Stimulated activated CD4-positive, alpha-beta T cell treated with anti-CD3 and anti-CD28 coated beads, Interleukin-12 subunit alpha, Interleukin-12 subunit beta, amount 100 ng/mL, for 48 hours (primary cell): Measurements from ENCODE around the gene ARHGEF4.
"Not testable (repeated sequence)": the region's sequence is repeated elsewhere in the genome, so short reads cannot be mapped to it uniquely, and the experiment has no call there.

ENCODE experiments used
- DNase-seq, 3 donors: peaks; one replicate each; pipeline ENCODE4 v3.0.0-alpha.2; 2020; ENCODE audit warnings: low read depth in 2 of 3, low spot score in 1 of 3

ARHGEF4 gene

DNA sequence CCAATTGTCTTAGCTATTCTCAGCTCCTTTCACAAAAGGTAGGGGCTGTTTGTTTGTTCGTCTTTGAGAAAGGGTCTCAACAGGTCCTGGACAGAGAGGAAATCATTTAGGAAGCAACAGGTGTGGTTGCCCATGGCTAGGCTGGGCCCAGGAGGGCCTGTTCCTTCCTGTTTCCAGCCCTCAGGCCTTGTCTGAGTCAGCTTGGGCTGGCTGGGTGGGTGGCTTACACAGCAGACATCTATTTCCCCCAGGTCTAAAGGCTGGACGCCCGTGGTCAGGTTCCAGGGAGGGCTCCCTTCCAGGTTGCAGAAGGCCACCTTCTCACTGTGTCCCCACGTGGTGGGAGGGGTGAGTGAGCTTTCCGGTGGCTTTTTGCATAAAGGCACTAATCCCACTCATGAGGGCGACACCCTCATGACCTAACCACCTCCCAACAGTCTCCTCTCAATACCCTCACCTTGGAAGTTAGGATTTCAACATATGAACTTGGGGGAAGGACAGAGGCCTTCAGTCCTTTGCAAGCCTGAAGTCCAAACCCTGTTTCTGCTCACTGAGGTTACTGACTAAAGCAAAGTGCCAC is 45.5 kb downstream of the ARHGEF4 start:
- no peak for DNase-seq

DNA sequence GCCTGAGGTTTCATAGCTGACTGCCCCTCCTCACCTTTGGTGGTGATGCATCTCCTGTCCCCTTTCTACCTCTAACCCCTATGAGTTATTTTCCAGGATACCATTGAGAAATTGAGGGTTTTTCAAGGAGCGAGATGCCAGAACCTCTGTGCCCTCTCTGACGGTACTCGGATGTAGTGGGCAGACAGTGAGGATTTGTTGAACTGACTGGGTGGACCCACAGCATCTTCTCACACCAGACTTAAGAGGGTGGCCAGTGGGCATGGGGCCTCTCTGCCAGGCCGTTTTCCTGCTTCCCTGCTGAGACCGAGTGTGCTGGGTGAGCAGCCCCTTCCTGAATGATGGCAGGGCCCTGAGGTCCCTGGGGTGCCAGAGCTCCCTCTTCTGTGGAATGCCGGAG is 46.3 kb downstream of the ARHGEF4 start:
- DNase-seq = no peak

DNA sequence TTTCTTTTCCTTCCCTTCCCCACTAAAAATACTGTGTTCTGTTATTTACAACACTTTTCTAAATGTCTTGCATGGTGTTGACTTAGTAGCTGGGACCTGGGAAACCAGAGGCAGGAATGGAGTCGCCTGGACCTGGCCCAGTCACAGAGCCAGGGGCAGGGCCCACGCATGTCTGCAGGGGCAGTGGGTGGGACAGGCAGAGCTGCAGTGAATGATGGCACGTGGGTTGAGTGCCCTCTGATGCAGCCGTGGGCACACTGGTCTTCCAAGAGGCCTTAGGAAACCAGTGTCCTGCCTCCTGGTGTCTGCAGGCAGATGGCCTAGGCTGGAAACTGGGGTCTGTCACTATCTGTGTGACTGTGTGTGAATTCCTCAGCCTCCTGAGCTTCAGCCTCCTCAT is 46.8 kb downstream of the ARHGEF4 start:
- no peak for DNase-seq

DNA sequence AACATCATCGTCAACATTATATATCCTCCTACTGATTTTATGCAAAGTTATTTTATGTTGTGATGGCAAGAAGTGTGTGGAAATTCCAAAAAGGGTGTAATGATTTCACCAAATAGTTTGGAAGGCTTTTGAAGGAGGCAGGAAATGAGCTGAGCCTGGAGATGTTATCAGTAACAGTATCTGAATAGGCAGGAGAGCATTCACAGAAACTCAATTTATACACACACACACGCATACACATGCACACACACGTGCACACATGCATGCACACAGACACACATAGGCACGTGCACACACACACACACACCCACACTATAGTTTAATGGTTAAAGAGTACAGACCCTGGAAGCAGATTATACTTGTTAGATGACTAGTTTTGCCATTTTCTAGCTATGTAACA is 47.3 kb downstream of the ARHGEF4 start:
- DNase-seq = no peak

DNA sequence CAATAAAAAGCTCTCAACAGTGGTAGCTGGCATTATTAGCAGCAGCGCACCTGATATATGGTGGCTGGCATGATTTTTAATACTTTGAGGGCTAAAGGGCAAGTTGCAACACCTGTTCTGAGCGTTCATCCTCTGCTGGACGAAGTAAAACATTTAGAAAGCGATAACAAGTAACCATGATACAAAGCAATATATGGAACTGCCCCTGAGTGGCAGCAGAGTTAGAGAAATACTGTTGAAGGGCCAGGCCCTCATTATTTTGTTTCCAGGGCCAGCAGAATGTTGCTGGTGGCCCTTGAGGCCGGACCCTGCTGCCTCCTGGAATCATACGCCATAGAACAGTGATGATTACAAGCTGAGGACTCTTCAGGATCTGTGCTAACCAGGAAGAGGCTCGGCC is 47.8 kb downstream of the ARHGEF4 start:
- no peak for DNase-seq

DNA sequence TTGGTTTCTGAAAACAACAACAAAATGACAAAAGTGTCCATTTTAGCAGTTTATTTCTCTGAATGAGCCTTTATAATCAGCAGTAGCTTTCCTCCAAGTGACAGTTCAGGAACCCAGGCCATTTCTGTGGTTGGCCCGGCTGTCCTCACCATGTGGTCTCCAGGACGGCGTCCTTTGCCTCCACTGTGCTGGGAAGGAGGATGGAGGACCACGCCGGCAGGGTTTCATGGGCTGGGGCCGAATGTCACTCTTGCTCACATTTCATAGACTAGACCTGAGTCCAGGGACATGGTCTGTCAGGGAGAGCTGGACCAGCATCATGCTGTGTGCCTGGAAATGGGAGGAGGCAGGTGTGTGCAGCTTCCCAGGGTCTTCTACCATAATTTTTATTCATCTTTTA is 50.9 kb downstream of the ARHGEF4 start:
- no peak for DNase-seq

DNA sequence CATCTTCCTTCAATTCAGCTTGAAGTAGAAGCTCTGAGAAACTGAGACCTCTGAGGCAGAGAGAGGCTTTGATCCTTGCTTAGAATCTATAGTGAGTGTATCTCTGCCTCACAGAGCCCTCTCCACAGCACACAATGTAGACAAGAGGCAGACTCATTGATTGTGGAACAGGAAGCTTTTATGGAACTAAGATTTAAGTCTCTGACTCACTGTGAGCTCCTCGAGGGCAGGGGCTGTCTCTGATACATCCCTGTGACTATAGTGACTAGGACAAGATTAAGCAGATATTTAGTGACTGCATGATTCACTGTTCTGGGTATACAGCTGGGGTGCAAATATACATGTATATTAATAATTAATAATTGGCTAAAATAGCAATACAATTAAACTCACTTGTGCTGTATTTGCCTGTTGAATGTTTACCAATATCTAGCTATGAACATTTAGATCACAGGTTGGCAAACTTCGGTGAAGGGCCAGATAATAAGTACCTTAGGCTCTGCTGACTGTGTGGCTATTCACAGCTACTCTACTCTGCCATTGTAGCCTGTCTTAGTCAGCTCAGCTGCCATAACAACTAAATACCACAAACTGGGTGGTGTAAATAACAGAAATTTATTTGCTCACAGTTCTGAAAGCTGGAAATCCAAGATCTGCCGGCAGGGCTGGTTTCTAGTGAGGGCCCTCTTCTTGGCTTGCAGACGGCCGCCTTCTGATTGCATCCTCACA is 54.4 kb downstream of the ARHGEF4 start:
- DNase-seq = no peak

DNA sequence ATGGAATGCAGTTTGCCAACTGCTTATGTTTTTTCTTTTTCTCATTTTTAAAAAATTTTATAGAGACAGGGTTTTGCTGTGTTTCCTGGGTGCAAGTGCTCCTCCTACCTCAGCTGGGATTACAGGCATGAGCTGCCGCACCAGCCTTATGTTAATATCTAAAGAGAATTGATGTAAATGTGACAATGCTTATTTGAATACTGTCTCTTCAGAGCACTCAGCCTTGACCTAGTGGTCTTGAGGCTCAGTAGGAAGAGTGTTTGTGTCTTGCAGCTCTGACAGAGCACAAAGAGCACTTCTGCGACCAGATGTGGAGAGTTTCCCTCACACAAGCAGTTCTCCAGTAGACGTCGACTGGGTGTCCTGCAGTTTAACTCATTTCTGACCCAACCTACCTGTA is 55.3 kb downstream of the ARHGEF4 start:
- DNase-seq = no peak

DNA sequence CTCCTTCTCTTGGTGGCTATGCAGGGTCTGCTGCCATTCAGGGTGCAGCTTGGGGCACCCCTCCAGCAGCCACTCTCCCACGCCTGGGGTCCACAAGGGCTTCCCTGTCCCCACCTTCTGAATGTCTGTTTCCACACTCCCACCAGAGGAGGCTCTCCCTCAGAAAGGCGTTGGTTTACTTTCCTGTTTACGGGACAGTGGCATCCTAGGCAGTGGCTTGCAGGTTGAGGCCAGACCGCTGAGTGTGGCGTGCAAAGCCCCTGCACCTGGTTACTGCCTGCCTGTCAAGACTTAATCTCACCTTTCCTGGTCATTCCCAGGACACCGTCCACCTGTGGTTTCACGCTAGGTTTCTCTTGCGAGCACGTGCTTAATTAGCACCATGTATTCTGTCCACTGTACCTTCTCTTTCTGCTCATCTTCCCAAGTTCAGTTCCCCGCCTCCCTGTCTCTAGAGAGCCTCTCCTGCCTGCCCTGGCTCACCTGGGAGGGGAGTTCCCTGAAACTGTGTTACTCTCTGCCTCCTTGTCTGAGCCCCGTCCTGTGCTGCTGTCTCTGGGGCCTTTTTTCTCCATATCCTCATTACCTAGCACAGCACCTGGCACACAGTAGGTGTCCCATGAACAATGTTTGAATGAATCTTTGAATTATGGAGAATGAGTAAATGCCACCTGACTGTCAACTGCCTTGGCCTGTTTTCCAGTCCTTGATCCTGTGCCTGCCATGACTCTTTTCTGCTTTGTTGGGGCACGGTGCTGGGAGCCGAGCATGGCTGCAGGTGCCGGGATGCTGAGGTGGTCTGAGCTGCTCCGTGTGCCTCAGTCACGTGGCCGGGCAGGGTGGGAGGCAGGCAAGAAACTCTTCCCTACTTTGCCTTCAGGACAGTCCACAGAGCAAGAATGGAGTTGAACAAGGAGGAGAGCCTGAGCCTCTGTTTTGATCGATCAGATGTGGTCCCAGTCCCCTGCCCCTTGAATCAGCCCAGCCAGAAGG is 56.4 kb downstream of the ARHGEF4 start:
- DNase-seq = no peak

DNA sequence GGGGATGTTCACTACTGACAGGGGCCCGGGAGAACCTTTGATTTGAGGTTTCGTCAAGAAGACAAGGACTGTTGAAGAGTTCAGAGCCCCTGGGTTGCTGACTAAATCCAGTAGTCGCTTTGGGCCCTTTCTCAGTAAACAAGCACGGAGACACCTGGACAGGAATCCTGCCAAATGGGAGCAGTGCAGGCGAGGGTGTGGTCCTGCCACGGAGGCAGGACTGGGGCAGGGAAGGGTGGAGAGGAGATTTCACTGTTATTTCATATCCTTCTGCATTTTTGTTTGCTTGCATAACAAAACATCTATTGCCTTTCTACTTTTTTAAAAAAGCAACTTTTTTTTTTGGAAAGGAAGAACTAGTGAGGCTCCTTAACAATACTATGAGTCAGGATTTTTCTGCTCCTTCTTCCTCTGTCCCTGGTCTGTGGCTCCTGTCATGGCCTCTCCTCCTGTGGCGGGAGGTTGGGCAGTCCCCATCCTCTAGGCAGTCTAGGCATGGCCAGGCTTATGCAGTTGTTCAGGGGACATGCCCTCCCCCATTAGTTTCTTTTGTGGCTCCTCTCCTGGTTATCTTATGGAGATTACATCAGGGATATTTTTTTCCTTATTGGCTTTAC is 57.7 kb downstream of the ARHGEF4 start:
- no peak for DNase-seq

DNA sequence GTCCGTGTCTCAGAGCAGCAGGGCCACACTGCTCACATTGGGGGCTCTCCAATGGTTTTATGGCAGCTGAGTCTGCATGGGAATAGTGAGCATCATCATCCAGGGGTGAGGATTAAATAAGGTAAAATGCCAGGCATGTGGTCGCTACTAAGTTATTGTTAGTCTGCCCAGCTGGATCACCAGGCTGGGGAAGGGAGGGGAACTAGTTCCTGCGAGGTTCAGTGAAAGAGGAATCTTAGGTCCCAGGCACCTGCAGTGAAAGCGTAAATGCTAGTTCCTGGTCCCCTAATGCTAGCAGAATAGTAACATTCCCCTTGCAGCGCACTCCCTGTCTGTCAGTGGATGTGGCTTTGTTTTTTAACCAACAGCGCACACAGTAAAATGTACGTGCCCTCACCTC is 60.1 kb downstream of the ARHGEF4 start:
- no peak for DNase-seq

DNA sequence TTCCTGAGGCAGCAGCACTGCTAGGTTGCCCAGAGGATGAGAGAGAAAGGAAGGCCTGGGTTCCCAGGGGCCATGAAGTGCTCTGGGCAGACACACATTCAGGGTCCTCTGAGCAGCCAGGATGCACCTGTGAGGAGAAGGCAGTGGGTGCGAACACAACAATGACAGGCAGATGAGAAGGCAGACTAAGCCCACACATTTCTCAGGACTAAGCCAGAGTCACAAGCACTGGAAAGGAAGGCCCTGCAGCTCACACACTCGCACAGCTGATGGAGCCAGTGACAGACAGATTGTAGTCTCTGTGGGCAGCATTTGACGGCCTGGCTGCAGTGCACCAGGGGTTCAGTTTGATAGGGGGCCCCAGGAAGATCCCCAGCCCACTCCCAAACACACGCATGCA is 61.8 kb downstream of the ARHGEF4 start:
- no peak for DNase-seq

DNA sequence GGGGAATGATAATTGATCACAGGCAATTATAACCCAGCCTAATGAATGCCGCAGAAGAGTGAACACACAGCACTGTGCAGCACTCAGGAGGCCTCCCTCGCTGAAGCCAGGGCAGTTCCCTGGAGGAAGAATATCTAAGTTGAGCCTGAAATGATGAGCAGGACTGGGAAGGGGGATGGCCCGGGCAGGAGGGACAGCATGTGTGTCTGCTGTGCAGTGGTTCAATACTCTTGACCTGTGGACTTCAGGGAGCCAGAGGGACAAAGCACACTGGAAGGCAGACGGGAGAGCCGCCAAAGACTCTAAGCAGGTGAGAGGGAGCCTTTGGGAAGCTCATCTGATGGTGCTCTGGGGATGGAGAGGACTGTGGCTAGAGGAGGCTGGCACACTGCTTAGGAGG is 62.6 kb downstream of the ARHGEF4 start:
- no peak for DNase-seq

DNA sequence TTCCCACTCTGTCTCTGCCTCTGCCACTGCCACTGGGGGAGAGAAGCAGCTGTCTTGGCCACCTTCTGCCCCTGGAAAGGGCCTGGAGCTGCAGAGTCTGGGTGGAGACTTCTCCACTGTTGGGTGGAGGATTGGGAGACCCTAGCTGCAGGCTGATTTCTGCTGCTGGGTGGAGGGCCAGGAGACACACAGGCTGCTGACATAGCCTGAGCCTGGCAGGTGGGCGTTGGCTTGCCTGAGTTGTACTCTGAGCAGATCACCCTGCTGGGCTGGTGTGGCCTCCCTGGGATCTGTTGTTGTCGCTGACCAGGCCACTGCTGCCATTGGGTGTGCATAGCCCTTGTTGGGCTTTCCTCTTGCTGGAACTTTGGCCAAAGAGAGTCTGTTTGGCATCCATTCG is 64.3 kb downstream of the ARHGEF4 start:
- DNase-seq = no peak

DNA sequence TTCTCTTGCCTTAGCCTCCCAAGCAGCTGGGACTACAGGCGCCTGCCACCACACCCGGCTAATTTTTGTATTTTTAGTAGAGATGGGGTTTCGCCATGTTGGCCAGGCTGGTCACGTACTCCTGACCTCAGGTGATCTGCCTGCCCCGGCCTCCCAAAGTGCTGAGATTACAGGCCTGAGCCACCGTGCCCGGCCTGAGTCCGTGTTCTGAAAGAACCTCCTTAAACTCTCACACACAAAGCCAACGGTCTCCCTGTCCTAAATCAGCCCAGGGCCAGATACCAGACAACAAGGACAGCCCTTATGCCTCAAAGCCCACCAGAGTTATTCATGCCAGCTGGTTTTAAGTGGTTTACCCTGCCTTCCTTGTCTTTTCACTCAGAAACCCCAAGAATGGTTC is 64.9 kb downstream of the ARHGEF4 start:
- DNase-seq = not testable (repeated sequence)

DNA sequence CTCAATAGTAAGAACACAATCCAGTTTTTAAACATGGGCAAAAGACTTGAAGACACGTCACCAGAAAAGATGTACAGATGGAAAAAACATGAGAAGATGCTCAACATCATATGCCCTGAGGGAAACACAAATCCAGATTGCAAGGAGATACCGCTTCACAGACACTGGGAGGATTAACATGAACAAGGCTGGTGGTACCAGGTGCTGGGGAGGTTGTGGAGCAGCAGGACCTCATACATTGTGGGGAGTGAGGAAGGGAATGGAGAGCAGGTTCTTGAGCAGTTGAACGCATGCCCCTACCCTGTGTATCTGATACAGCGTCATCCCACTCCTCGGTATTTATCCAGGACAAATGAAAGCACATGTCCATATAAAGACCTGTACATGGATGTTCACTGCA is 72.1 kb downstream of the ARHGEF4 start:
- DNase-seq = no peak

DNA sequence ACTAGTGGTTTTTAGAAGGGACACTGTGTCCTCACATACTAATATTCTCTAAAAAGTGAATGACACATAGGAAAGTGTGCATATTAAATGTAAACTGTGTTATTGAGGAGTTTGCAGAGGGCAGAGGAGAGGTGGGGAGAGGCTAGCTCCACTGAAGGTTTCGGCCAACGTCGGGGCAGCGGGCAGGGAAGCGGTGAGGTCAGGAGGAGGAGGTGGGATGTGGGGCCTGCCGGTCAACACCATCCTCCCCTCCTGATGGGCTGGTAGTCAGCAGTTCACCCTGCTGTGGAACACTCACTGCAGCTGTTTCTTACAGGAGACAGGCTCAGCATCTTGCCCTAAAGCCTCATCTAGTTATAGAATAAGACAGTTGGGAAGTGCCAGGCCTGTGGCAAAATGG is 74.2 kb downstream of the ARHGEF4 start:
- no peak for DNase-seq

DNA sequence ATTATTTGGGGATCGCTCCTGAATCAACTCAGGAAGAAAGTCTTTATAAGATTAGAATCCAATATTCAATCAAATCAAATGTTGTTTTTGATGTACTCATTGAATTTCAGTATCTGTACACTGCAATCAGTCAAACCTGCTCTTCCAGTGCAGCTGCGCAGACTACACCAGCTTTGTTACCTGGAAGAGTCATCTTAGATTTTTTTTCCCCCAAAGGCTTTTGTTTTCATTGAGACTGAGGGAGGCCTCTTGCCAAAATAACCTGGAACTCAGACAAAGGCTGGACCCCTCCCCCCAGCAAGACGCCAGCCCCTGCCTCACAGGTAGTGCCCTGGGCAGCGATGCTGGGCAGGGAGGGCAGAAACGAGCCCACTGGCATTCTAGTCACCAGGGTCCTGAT is 74.8 kb downstream of the ARHGEF4 start:
- no peak for DNase-seq

DNA sequence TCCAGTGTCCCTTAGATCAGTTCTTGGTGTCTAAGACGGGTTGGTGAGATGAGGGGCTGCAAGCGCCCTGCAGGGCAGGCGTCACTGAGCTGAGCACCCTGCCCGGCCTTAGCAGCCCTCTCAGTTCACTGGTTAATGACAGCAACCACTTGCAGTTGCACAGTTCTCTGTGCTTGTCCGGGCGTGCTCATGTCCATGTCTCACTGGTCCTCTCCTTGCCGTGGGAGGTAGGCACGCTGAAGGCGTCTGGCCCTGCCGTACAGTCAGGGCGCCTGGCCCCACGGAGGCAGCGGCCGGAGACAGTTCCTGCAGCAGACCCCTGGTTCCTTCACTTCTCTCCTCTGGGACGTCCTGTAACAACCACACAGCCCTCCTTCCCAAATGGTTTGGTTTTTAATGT is 75.3 kb downstream of the ARHGEF4 start:
- no peak for DNase-seq

DNA sequence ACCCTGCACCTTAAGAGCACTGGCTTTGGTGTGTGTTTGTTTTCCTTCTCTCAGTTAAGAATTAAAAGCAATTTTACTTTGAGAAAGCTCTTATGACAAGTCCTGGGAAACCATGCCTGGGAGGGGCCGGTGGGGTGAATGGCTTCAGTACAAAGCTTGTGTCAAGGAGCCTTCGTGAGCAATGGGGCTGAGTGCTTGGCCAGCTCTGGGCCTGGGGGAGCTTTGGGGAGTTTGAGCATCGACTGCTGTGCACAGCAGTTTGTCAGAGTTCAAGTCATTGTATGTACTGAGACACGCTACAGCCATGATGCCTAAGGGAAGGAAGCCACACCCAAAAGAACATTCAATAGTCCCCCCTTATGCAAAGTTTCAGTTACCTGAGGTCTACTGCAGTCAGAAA is 75.8 kb downstream of the ARHGEF4 start:
- DNase-seq = no peak

DNA sequence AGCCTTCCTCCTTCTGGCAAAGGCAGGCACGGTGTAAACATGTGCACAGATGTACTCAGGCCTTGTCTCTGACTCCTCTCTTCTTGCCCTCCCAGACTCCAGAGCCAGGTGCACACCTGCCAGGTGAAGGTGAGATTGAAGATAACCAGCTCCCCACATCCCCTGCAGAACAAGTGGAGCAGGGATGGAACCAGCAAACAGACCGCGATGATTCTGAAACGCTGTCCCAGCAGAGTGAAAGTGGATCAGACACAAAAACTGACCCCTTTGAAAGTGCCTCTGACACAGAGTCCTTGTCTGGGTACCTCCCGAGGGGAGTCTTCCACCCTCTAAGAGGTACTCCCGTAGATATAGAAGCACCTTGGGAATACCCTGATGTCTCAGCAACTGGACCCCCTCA is 77.2 kb downstream of the ARHGEF4 start:
- no peak for DNase-seq

DNA sequence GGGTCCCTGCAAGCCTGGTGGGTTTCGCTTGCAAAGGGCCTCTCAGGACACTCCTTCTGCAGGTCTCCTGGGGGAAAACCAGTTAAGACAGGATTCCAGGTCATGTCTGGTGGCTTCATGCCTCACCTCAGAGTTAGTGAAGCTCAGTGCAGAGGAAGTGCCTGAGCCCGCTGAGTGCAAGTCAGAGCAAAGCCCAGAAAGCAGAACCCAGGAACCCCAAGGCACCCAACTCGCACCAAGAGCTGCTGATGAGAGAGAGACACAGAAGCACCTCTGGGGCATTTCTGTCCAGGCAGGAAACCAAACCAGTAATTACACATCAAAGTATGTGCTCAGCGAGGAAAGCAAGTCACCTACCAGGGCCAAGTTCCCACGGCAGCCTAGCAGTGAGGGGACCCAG is 78.4 kb downstream of the ARHGEF4 start:
- DNase-seq = no peak
